Astrocyte (in vitro differentiated cells and primary cell): Measurements from ENCODE around the gene ARL15. TPM values are rescaled to one million over a fixed set of nuclear protein-coding genes. Genes with fewer than 3 reads are reported as not detected.

Source experiments
- DNase-seq: peaks from one replicate; pipeline ENCODE4 v3.0.0-alpha.2; 2010; ENCODE audit warnings: low read depth
- FAIRE-seq: peaks from 2 replicates; lab custom pipeline; 2011; peaks lifted over from hg19 to GRCh38; lab: Jason Lieb, UNC
- H2AFZ ChIP-seq: 2 replicates; pipeline ENCODE4 v1.6.0; 2012; ENCODE audit warnings: low read depth, low read length, inconsistent platforms
- H3K27ac ChIP-seq: 2 replicates; pipeline ENCODE4 v1.5.1; 2011; ENCODE audit warnings: low read depth, low read length, inconsistent platforms
- H3K27me3 ChIP-seq: 2 replicates; pipeline ENCODE4 v1.6.0; 2011; ENCODE audit warnings: low read length, inconsistent platforms; ENCODE audit not compliant: insufficient read depth
- H3K36me3 ChIP-seq: 2 replicates; pipeline ENCODE4 v1.5.1; 2011; ENCODE audit warnings: low read length, inconsistent platforms; ENCODE audit not compliant: insufficient read depth
- H3K4me1 ChIP-seq: 2 replicates; pipeline ENCODE4 v1.5.1; 2011; ENCODE audit warnings: low read length, inconsistent platforms; ENCODE audit not compliant: insufficient read depth
- H3K4me2 ChIP-seq: 2 replicates; pipeline ENCODE4 v1.6.0; 2012; ENCODE audit warnings: low read length, inconsistent platforms
- H3K4me3 ChIP-seq: 2 replicates; pipeline ENCODE4 v1.5.1; 2011; ENCODE audit warnings: low read depth, mild to moderate bottlenecking, low read length, inconsistent platforms; ENCODE audit not compliant: insufficient read depth
- H3K79me2 ChIP-seq: 2 replicates; pipeline ENCODE4 v1.6.0; 2012; ENCODE audit warnings: mild to moderate bottlenecking, low read length, inconsistent platforms; ENCODE audit not compliant: insufficient read depth
- H3K9ac ChIP-seq: 2 replicates; pipeline ENCODE4 v1.6.0; 2012; ENCODE audit warnings: mild to moderate bottlenecking, low read length, inconsistent platforms
- H3K9me3 ChIP-seq: 2 replicates; pipeline ENCODE4 v1.5.1; 2012; ENCODE audit warnings: low read depth, mild to moderate bottlenecking, low read length, inconsistent platforms; ENCODE audit not compliant: insufficient read depth
- H4K20me1 ChIP-seq: 2 replicates; pipeline ENCODE4 v1.6.0; 2012; ENCODE audit warnings: low read length, inconsistent platforms; ENCODE audit not compliant: insufficient read depth
- H3K27ac Mint-ChIP-seq: one replicate; pipeline ENCODE4 v1.8.0; 2021; ENCODE audit warnings: mild to moderate bottlenecking, mixed read lengths; ENCODE audit not compliant: unreplicated experiment
- H3K27me3 Mint-ChIP-seq: one replicate; pipeline ENCODE4 v1.8.0; 2021; ENCODE audit warnings: low read depth, mixed read lengths; ENCODE audit not compliant: unreplicated experiment
- H3K36me3 Mint-ChIP-seq: one replicate; pipeline ENCODE4 v1.8.0; 2021; ENCODE audit warnings: low read depth, mixed read lengths; ENCODE audit not compliant: unreplicated experiment
- H3K4me1 Mint-ChIP-seq: one replicate; pipeline ENCODE4 v1.8.0; 2021; ENCODE audit warnings: low read depth, mixed read lengths; ENCODE audit not compliant: unreplicated experiment
- H3K4me3 Mint-ChIP-seq: one replicate; pipeline ENCODE4 v1.8.0; 2021; ENCODE audit warnings: mild to moderate bottlenecking, moderate library complexity, mixed read lengths; ENCODE audit not compliant: unreplicated experiment
- H3K9me3 Mint-ChIP-seq: one replicate; pipeline ENCODE4 v1.8.0; 2021; ENCODE audit warnings: mild to moderate bottlenecking, mixed read lengths; ENCODE audit not compliant: unreplicated experiment
- EZH2 ChIP-seq: IDR thresholded peaks from 2 replicates; pipeline ENCODE4 v1.6.1; 2012; ENCODE audit warnings: mild to moderate bottlenecking, low read length, inconsistent platforms; ENCODE audit not compliant: insufficient read depth
- total RNA-seq: library from RNA; stranded (reverse); gene quantifications from 2 replicates; pipeline ENCODE4 v1.2.1, GENCODE V29; 2021
- TF ChIP-seq, protein P1 (sequence below): IDR thresholded peaks from 2 replicates; pipeline ENCODE4 v1.5.1; 2011; ENCODE audit warnings: low read depth, mild to moderate bottlenecking, inconsistent platforms, low read length, moderate library complexity; ENCODE audit not compliant: insufficient read depth

The ARL15 gene
- total RNA-seq, 1 donor from 2014 or later, result 29.1 TPM

DNA sequence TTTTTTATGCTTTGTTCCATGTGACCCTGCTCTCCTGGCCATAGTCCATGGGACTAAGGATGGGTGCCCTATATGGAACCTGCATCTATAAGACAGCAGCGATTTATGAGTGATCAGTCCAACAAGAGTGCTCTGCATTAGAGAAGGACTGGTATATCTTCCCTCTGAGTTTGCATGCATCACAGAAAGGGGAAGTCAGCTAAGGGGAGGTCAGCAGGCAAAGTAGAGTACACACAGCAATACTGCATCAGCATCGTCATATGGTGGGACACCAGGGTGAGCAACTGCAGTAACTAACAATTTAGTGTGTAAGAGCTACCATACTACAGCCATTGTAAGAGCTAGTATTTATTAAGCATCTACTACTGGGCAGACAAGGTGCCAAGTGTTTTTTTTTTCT is 438.6 kb downstream of the ARL15 start:
- Histone ChIP-seq H3K4me2 (no peak overlapping the region), H3K79me2 (no peaks in the 10 kb centered on the region), H3K27ac (no peak overlapping the region), H4K20me1 (no peaks in the 10 kb centered on the region), H3K36me3 (no peaks in the 10 kb centered on the region), H3K9me3 (no peaks in the 10 kb centered on the region), H3K9ac (no peak overlapping the region), H3K4me3 (no peak overlapping the region), H2AFZ (no peak overlapping the region), H3K4me1 (no peaks in the 10 kb centered on the region), H3K27me3 (no peaks in the 10 kb centered on the region)
- Mint-ChIP-seq H3K9me3 (no peaks in the 10 kb centered on the region), H3K27ac (no peak overlapping the region), H3K27me3 (no peaks in the 10 kb centered on the region), H3K4me1 (no peaks in the 10 kb centered on the region), H3K36me3 (peaks cover 4% of the 10 kb centered on the region), H3K4me3 (no peak overlapping the region)
- no peak for FAIRE-seq
- no peak for DNase-seq
- TF ChIP-seq, protein P1, sequence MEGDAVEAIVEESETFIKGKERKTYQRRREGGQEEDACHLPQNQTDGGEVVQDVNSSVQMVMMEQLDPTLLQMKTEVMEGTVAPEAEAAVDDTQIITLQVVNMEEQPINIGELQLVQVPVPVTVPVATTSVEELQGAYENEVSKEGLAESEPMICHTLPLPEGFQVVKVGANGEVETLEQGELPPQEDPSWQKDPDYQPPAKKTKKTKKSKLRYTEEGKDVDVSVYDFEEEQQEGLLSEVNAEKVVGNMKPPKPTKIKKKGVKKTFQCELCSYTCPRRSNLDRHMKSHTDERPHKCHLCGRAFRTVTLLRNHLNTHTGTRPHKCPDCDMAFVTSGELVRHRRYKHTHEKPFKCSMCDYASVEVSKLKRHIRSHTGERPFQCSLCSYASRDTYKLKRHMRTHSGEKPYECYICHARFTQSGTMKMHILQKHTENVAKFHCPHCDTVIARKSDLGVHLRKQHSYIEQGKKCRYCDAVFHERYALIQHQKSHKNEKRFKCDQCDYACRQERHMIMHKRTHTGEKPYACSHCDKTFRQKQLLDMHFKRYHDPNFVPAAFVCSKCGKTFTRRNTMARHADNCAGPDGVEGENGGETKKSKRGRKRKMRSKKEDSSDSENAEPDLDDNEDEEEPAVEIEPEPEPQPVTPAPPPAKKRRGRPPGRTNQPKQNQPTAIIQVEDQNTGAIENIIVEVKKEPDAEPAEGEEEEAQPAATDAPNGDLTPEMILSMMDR, result no peak
- no peak for TF ChIP-seq EZH2

DNA sequence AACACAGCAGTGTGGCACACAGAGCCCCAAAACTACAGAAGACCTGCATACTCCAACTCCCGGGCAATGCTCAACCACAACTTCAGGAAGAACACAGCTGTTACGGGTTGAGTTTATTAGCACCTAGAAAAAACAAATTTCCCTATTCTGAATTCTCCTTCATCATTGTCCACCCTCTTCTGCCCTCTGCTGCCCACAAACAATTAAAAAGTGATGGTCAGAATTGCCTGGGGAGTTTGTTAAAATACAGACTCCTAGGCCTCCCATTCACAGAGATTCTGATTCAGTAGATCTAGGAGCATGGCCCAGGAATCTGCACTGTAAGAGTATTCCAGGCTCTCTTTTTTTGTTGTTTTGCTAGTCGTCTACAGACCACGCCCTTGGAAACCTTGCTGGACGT is 439.3 kb downstream of the ARL15 start:
- no peak overlapping the region for H2AFZ ChIP-seq
- no peak overlapping the region for H3K27ac ChIP-seq
- no peak overlapping the region for H3K27ac Mint-ChIP-seq
- FAIRE-seq (no peak), DNase-seq (no peak)
- no peaks in the 10 kb centered on the region for H3K9me3 ChIP-seq
- H3K27me3 Mint-ChIP-seq, result no peaks in the 10 kb centered on the region
- no peak overlapping the region for H3K9ac ChIP-seq
- H3K36me3 ChIP-seq, result no peaks in the 10 kb centered on the region
- no peaks in the 10 kb centered on the region for H3K27me3 ChIP-seq
- peaks cover 4% of the 10 kb centered on the region for H3K36me3 Mint-ChIP-seq
- no peaks in the 10 kb centered on the region for H3K9me3 Mint-ChIP-seq
- H3K4me3 Mint-ChIP-seq, result no peak overlapping the region
- H4K20me1 ChIP-seq, result no peaks in the 10 kb centered on the region
- no peaks in the 10 kb centered on the region for H3K4me1 ChIP-seq
- no peak overlapping the region for H3K4me2 ChIP-seq
- no peak for TF ChIP-seq EZH2
- TF ChIP-seq, protein P1, result no peak
- no peaks in the 10 kb centered on the region for H3K4me1 Mint-ChIP-seq
- no peak overlapping the region for H3K4me3 ChIP-seq
- no peaks in the 10 kb centered on the region for H3K79me2 ChIP-seq

DNA sequence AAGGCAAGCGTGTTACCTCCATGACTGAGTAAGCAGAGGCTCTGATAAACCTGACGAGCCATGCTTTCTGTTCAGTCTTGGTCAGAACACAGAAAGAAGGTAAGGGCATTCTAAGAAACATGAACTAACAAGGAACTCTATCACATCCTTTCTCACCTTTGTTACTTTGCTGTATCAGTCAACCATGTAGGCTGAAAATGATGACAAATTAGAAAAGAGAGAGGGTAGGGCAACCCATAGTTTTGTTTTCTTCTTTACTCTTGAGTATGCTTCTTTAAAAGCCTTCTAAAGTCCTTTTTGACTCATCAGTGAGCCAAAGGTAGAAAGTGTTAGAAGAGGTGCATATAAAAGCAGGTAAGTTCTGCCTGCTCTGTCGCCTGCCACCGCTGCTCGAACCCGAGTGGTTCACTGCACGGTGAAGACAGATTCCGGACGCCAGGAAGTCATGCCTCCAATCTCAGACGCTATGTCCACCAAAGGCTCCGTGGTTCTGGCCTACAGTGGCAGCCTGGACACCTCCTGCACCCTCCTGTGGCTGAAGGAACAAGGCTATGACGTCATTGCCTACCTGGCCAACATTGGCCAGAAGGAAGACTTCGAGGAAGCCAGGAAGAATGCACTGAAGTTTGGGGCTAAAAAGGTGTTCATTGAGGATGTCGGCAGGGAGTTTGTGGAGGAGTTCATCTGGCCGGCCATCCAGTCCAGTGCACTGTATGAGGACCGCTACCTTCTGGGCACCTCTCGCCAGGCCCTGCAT is 451.5 kb downstream of the ARL15 start:
- H4K20me1 ChIP-seq, result no peaks in the 10 kb centered on the region
- H3K4me2 ChIP-seq, result no peak overlapping the region
- no peaks in the 10 kb centered on the region for H3K36me3 ChIP-seq
- no peak for DNase-seq
- H3K4me3 Mint-ChIP-seq, result no peak overlapping the region
- no peaks in the 10 kb centered on the region for H3K4me1 ChIP-seq
- no peaks in the 10 kb centered on the region for H3K79me2 ChIP-seq
- H3K9ac ChIP-seq, result no peak overlapping the region
- FAIRE-seq, result no peak
- TF ChIP-seq, protein P1, result no peak
- no peak for TF ChIP-seq EZH2
- no peak overlapping the region for H3K27ac Mint-ChIP-seq
- no peak overlapping the region for H2AFZ ChIP-seq
- peaks cover 13% of the 10 kb centered on the region for H3K9me3 Mint-ChIP-seq
- no peak overlapping the region for H3K4me3 ChIP-seq
- no peaks in the 10 kb centered on the region for H3K9me3 ChIP-seq
- H3K36me3 Mint-ChIP-seq, result no peaks in the 10 kb centered on the region
- H3K27ac ChIP-seq, result no peak overlapping the region
- H3K27me3 ChIP-seq, result no peaks in the 10 kb centered on the region
- no peaks in the 10 kb centered on the region for H3K4me1 Mint-ChIP-seq
- H3K27me3 Mint-ChIP-seq, result no peaks in the 10 kb centered on the region
